ENCODE data around the gene UBA52. TPM values are rescaled to one million over a fixed set of nuclear protein-coding genes. Genes with fewer than 3 reads are reported as not detected.

The UBA52 gene
- total and polyA plus RNA-seq, 2 of the 8 experiments (the other 6 are each of a cell fraction or from before 2014, with no cell fraction given): 1,340 to 5,409 TPM

GRCh38 chr19:18620311-18620710 is 48.7 kb downstream of the UBA52 start:
- DNase-seq (ENCODE audit: low read depth in 1 of 2, low spot score in 2 of 2): no peak
- no peak overlapping the region for H2BK15ac ChIP-seq (ENCODE audit: low read length)
- H3K9me3 ChIP-seq (ENCODE audit: insufficient read depth in 2 of 2, low read depth in 1 of 2, low read length in 1 of 2): no peaks in the 10 kb centered on the region
- no peak overlapping the region for H3K4me2 ChIP-seq (ENCODE audit: insufficient read depth in 1 of 2, low read depth in 2 of 2, low read length in 2 of 2)
- no peaks in the 10 kb centered on the region for H3K36me3 ChIP-seq (ENCODE audit: control insufficient read depth in 2 of 4, insufficient read depth in 4 of 4, low read length in 3 of 4)
- no peak overlapping the region for H2AFZ ChIP-seq (ENCODE audit: low read length)
- H4K8ac ChIP-seq (ENCODE audit: extremely low read depth, insufficient read depth, low read length): no peak overlapping the region; the same call in 1 of the 2 replicates
- 85% methylated on average over 6 of the region's 10 CpGs; no CpG with 5 or more reads in 1 of the 2 experiments for WGBS, 2 experiments (ENCODE audit: extremely low coverage in 1 of 2, insufficient coverage in 1 of 2, insufficient read length in 1 of 2, insufficient replicate concordance in 2 of 2, low coverage in 1 of 2, low lambda C conversion rate in 2 of 2, missing lambda C conversion rate in 1 of 2)
- H3K79me2 ChIP-seq (ENCODE audit: control insufficient read depth in 1 of 2, insufficient read depth in 2 of 2, low read length in 2 of 2): no peaks in the 10 kb centered on the region
- TF ChIP-seq SRF (IDR thresholded peaks at IDR 0.05; ENCODE audit: low read depth, low read length): no peak
- TF ChIP-seq RNF2 (IDR thresholded peaks at IDR 0.05; ENCODE audit: borderline replicate concordance, low read depth, low read length, missing control alignments, poor library complexity, severe bottlenecking): no peak
- no peak for TF ChIP-seq CEBPB (IDR thresholded peaks at IDR 0.05; ENCODE audit: low read depth, low read length)
- no peak for TF ChIP-seq USF2 (IDR thresholded peaks at IDR 0.05; ENCODE audit: low read length)
- no peak for TF ChIP-seq NANOG (IDR thresholded peaks at IDR 0.05; ENCODE audit: insufficient read depth, low read depth, low read length, poor library complexity, severe bottlenecking)
- H3K56ac ChIP-seq (replicated peaks; ENCODE audit: insufficient read length, low read depth, low read length): no peak overlapping the region
- H3K27ac ChIP-seq (ENCODE audit: low read depth, low read length): no peak overlapping the region
- no peak overlapping the region for H4K91ac ChIP-seq (replicated peaks; ENCODE audit: insufficient read length, low read length)
- no peak overlapping the region for H2AK5ac ChIP-seq (ENCODE audit: low read depth, low read length)
- H3K79me1 ChIP-seq (ENCODE audit: low read depth, low read length): no peaks in the 10 kb centered on the region
- H3K9ac ChIP-seq (replicated peaks in 1 of 4; ENCODE audit: extremely low read depth in 1 of 4, low read depth in 3 of 4, low read length in 3 of 4): no peak overlapping the region
- H2BK120ac ChIP-seq (replicated peaks; ENCODE audit: low read depth, low read length): no peak overlapping the region
- H2BK12ac ChIP-seq (ENCODE audit: low read depth, low read length): no peak overlapping the region
- H2BK5ac ChIP-seq (ENCODE audit: low read depth, low read length): no peak overlapping the region
- H3K4me3 ChIP-seq (ENCODE audit: extremely low read depth in 1 of 4, insufficient read depth in 2 of 4, low read depth in 3 of 4, low read length in 4 of 4): no peak overlapping the region
- no peak for FAIRE-seq
- H3K27me3 ChIP-seq (replicated peaks in 1 of 4; ENCODE audit: control insufficient read depth in 3 of 4, extremely low read depth in 1 of 4, insufficient read depth in 3 of 4, low read length in 3 of 4): peaks cover 0 to 4% (median under 1%) of the 10 kb centered on the region in 4 experiments; a peak in 3 of 7 replicates
- H3K14ac ChIP-seq (ENCODE audit: insufficient read length): no peak overlapping the region
- H4K5ac ChIP-seq (ENCODE audit: insufficient read length, low read depth, low read length): no peak overlapping the region
- no peak overlapping the region for H3K4ac ChIP-seq (replicated peaks; ENCODE audit: insufficient read length, low read depth, low read length)
- H3K4me1 ChIP-seq (replicated peaks in 1 of 4; ENCODE audit: control insufficient read depth in 3 of 4, insufficient read depth in 4 of 4, low read length in 3 of 4): no peaks in the 10 kb centered on the region
- H2BK20ac ChIP-seq (ENCODE audit: low read length): no peak overlapping the region
- no peak overlapping the region for H3K18ac ChIP-seq (ENCODE audit: extremely low read depth, low read length)
- ChIA-PET POLR2A (ENCODE audit: partially characterized antibody) (no interaction called here), CTCF (ENCODE audit: partially characterized antibody) (interaction anchor here (1.0 to 2.3 kb wide), 6 partner anchors 9 to 200 kb away, joined by 3 to 7 read pairs (median 6); no protein-coding TSS in a partner anchor)
- peaks cover 0 to 2% of the 10 kb centered on the region in 2 experiments for H4K20me1 ChIP-seq (replicated peaks in 1 of 2; ENCODE audit: control insufficient read depth in 1 of 2, insufficient read depth in 2 of 2, low read length in 2 of 2)
- no peak overlapping the region for H3K23ac ChIP-seq (ENCODE audit: insufficient read length)
- no peaks in the 10 kb centered on the region for H3K23me2 ChIP-seq (ENCODE audit: low read depth, low read length)
